Esophagus squamous epithelium (tissue), 4 donors: Measurements from ENCODE around the gene COX7B.

Experiments used
- POLR2A ChIP-seq, 4 donors: fragments of 450-650 bp; IDR thresholded peaks; one replicate each; pipeline ENCODE4 v1.6.1; 2017; ENCODE audit warnings: antibody characterized with exemption in 4 of 4, mild to moderate bottlenecking in 4 of 4, moderate library complexity in 3 of 4
- TF ChIP-seq, protein P1 (sequence below), 6 experiments: fragments of 450-650 bp in 4 of 6; fragments of 200-600 bp in 2 of 6; sonication (generic) in 2 of 6; IDR thresholded peaks; one replicate each; pipeline ENCODE4 v1.5.1; 2016 to 2019; ENCODE audit warnings: antibody characterized with exemption in 6 of 6, mild to moderate bottlenecking in 4 of 6, moderate library complexity in 4 of 6

DNA sequence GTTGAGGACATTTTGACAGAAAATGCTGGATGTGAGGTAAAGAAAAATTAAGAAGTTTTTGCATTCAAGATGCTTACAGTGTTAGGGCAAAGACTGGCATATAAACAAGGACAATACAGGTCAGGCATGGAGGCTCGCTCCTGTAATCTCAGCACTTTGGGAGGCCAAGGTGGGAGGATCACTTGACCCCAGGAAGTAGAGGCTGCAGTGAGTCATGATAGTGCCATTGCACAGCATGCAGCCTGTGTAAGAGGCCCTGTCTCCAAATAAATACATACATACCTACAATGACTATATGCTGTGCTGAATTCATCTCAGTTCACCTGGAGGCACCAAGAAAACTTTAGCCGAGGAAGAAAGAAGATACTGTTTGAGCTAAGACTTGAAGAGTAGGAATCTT is 6.4 kb upstream of the COX7B start:
- TF ChIP-seq, protein P1, sequence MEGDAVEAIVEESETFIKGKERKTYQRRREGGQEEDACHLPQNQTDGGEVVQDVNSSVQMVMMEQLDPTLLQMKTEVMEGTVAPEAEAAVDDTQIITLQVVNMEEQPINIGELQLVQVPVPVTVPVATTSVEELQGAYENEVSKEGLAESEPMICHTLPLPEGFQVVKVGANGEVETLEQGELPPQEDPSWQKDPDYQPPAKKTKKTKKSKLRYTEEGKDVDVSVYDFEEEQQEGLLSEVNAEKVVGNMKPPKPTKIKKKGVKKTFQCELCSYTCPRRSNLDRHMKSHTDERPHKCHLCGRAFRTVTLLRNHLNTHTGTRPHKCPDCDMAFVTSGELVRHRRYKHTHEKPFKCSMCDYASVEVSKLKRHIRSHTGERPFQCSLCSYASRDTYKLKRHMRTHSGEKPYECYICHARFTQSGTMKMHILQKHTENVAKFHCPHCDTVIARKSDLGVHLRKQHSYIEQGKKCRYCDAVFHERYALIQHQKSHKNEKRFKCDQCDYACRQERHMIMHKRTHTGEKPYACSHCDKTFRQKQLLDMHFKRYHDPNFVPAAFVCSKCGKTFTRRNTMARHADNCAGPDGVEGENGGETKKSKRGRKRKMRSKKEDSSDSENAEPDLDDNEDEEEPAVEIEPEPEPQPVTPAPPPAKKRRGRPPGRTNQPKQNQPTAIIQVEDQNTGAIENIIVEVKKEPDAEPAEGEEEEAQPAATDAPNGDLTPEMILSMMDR (IDR thresholded peaks at IDR 0.05) = no peak
- TF ChIP-seq POLR2A (IDR thresholded peaks at IDR 0.05) = no peak
